Measurements from ENCODE around the gene CPLANE2. TPM values are rescaled to one million over a fixed set of nuclear protein-coding genes. Genes with fewer than 3 reads are reported as not detected.

The CPLANE2 gene
- total RNA-seq, 1 experiment from 2014 or later: 5.0 TPM

DNA sequence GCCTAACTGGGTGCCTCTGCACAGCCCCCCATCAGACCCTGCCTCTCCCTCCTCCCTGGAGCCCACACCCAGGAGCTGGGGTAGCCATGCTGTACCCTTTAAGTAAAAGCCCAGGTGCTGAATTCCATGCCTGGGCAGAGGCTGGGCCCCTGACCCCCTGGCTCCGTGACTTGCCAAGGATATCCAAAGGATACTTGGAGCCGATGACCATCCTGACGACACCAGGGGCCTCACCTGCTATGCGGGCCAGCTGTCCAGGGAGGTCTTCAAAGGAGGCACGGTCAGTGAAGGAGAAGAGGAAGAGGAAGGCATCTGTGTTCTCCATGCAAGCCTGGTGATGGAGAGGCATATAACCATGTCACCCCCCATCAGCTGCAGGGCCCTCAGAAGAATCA lies 4.7 kb downstream of the CPLANE2 start (continued):
- TF ChIP-seq ZNF425 (CRISPR knock-in tag; conservative IDR thresholded peaks at IDR 0.05) (no peak), JAZF1 (CRISPR knock-in tag; IDR thresholded peaks at IDR 0.05) (no peak), ZNF512 (CRISPR knock-in tag; IDR thresholded peaks at IDR 0.05; ENCODE audit: borderline replicate concordance) (no peak), TEAD1 (CRISPR knock-in tag; IDR thresholded peaks at IDR 0.05) (no peak), ZNF396 (CRISPR knock-in tag; IDR thresholded peaks at IDR 0.05; ENCODE audit: borderline replicate concordance) (no peak), RORB (CRISPR knock-in tag; IDR thresholded peaks at IDR 0.05) (no peak), TP53 (CRISPR knock-in tag; IDR thresholded peaks at IDR 0.05) (no peak), MLX (CRISPR knock-in tag; IDR thresholded peaks at IDR 0.05) (no peak), GTF2I (CRISPR knock-in tag; conservative IDR thresholded peaks at IDR 0.05) (no peak)
- TF ChIP-seq, protein P1, sequence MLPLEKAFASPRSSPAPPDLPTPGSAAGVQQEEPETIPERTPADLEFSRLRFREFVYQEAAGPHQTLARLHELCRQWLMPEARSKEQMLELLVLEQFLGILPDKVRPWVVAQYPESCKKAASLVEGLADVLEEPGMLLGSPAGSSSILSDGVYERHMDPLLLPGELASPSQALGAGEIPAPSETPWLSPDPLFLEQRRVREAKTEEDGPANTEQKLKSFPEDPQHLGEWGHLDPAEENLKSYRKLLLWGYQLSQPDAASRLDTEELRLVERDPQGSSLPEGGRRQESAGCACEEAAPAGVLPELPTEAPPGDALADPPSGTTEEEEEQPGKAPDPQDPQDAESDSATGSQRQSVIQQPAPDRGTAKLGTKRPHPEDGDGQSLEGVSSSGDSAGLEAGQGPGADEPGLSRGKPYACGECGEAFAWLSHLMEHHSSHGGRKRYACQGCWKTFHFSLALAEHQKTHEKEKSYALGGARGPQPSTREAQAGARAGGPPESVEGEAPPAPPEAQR (CRISPR knock-in tag; IDR thresholded peaks at IDR 0.05): no peak
- TF ChIP-seq, protein P2, sequence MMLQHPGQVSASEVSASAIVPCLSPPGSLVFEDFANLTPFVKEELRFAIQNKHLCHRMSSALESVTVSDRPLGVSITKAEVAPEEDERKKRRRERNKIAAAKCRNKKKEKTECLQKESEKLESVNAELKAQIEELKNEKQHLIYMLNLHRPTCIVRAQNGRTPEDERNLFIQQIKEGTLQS (CRISPR knock-in tag; conservative IDR thresholded peaks at IDR 0.05): no peak
- TF ChIP-seq, protein P3, sequence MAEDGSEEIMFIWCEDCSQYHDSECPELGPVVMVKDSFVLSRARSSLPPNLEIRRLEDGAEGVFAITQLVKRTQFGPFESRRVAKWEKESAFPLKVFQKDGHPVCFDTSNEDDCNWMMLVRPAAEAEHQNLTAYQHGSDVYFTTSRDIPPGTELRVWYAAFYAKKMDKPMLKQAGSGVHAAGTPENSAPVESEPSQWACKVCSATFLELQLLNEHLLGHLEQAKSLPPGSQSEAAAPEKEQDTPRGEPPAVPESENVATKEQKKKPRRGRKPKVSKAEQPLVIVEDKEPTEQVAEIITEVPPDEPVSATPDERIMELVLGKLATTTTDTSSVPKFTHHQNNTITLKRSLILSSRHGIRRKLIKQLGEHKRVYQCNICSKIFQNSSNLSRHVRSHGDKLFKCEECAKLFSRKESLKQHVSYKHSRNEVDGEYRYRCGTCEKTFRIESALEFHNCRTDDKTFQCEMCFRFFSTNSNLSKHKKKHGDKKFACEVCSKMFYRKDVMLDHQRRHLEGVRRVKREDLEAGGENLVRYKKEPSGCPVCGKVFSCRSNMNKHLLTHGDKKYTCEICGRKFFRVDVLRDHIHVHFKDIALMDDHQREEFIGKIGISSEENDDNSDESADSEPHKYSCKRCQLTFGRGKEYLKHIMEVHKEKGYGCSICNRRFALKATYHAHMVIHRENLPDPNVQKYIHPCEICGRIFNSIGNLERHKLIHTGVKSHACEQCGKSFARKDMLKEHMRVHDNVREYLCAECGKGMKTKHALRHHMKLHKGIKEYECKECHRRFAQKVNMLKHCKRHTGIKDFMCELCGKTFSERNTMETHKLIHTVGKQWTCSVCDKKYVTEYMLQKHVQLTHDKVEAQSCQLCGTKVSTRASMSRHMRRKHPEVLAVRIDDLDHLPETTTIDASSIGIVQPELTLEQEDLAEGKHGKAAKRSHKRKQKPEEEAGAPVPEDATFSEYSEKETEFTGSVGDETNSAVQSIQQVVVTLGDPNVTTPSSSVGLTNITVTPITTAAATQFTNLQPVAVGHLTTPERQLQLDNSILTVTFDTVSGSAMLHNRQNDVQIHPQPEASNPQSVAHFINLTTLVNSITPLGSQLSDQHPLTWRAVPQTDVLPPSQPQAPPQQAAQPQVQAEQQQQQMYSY (CRISPR knock-in tag; IDR thresholded peaks at IDR 0.05): no peak

DNA sequence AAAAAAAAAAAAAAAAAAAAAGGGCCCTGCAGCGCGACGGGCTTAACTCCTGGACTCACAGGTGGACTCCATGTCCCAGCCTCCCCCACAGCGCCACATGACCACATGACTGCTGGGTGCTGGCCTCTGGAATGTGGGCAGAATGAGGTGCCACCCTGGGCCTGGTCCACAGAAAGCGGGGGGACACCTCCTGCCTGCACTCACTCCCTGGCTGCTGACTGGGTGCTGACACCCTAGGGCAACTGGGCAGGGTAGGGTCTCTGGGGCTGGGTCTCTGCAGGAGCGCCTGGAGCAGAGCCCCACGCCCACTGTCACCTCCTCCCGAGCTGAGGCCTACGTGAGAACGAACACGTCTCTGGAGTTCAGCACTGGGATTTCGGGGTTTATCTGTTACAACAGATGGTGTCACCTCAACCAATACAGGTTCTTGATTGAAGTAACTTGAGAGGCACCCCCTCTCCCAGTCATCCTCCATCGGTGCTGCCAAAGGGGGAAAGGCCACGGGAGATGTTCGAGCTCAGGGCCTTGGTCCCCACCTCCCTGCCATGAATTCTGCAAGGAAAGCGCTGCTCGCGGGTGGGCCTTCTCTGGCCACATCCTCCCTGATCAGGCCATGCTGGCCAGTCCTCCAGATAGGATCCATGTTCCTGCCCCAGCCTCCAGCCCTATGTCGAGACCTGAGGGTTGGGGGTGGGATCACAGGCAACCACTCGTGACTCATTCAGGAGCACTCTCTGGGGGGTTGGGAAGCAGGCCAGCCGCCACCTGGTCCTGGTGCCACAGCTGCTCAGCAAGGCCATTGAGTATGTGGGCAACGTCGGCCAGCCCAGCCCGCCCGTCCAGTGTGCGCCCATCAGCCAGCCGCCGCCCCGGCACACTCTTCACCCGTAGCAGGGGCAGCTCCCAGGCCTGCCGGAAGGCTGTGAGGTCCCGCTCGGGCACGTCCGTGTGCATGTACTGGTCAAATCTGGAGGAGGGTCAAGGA lies 5.4 kb downstream of the CPLANE2 start:
- H3K27ac Mint-ChIP-seq: no peak overlapping the region
- TF ChIP-seq ZNF416 (CRISPR knock-in tag; IDR thresholded peaks at IDR 0.05) (no peak), SMAD3 (CRISPR knock-in tag; IDR thresholded peaks at IDR 0.05; ENCODE audit: borderline replicate concordance) (no peak), NFATC4 (CRISPR knock-in tag; IDR thresholded peaks at IDR 0.05) (no peak)
- TF ChIP-seq, protein P4, sequence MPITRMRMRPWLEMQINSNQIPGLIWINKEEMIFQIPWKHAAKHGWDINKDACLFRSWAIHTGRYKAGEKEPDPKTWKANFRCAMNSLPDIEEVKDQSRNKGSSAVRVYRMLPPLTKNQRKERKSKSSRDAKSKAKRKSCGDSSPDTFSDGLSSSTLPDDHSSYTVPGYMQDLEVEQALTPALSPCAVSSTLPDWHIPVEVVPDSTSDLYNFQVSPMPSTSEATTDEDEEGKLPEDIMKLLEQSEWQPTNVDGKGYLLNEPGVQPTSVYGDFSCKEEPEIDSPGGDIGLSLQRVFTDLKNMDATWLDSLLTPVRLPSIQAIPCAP (CRISPR knock-in tag; IDR thresholded peaks at IDR 0.05): no peak
- TF ChIP-seq, protein P2 (CRISPR knock-in tag; conservative IDR thresholded peaks at IDR 0.05): no peak
- TF ChIP-seq, protein P5, sequence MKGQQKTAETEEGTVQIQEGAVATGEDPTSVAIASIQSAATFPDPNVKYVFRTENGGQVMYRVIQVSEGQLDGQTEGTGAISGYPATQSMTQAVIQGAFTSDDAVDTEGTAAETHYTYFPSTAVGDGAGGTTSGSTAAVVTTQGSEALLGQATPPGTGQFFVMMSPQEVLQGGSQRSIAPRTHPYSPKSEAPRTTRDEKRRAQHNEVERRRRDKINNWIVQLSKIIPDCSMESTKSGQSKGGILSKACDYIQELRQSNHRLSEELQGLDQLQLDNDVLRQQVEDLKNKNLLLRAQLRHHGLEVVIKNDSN (CRISPR knock-in tag; IDR thresholded peaks at IDR 0.05): peak; percentile 71
- H3K4me3 Mint-ChIP-seq: no peak overlapping the region
- CTCF ChIA-PET: interaction anchor here (0.5 to 1.5 kb wide), 3 partner anchors 10 to 440 kb away, joined by 3 to 4 read pairs (median 4); partner anchors contain the start of gene FAM131C
- H3K36me3 Mint-ChIP-seq: no peaks in the 10 kb centered on the region
- no peaks in the 10 kb centered on the region for H3K9me3 Mint-ChIP-seq
- peaks cover 23% of the 10 kb centered on the region for H3K4me1 Mint-ChIP-seq
- peaks cover 30% of the 10 kb centered on the region for H3K27me3 Mint-ChIP-seq (ENCODE audit: low read depth)
- no peak for ATAC-seq
- DNase-seq (ENCODE audit: low spot score): no peak
- POLR2A ChIA-PET: no interaction called here

Measured in WTC11 (cell line).